Spinal cord (tissue), 10 donors: Measurements from ENCODE around the gene GLB1L3. TPM values are rescaled to one million over a fixed set of nuclear protein-coding genes. Genes with fewer than 3 reads are reported as not detected.
"Not testable (repeated sequence)": the region's sequence is repeated elsewhere in the genome, so short reads cannot be mapped to it uniquely, and the experiment has no call there.

ENCODE experiments used
- DNase-seq, 6 donors: peaks; one replicate each; pipeline versions ENCODE4 v3.0.0 to v3.0.0-alpha.2; 2013 to 2015; ENCODE audit warnings: low spot score in 6 of 6, low read depth in 4 of 6
- H3K27ac ChIP-seq: one replicate; pipeline ENCODE4 v1.5.1; 2013; ENCODE audit warnings: low read depth, low read length, control low read depth
- H3K27me3 ChIP-seq: one replicate; pipeline ENCODE4 v1.6.1; 2013; ENCODE audit warnings: low read length; ENCODE audit not compliant: control insufficient read depth, insufficient read depth
- H3K36me3 ChIP-seq: one replicate; pipeline ENCODE4 v1.6.1; 2013; ENCODE audit warnings: low read length; ENCODE audit not compliant: control insufficient read depth, insufficient read depth
- H3K4me1 ChIP-seq: one replicate; pipeline ENCODE4 v1.6.1; 2013; ENCODE audit warnings: low read length; ENCODE audit not compliant: control insufficient read depth, insufficient read depth
- H3K4me3 ChIP-seq: one replicate; pipeline ENCODE4 v1.5.1; 2013; ENCODE audit warnings: low read depth, low read length, control low read depth
- H3K9me3 ChIP-seq: one replicate; pipeline ENCODE4 v1.6.1; 2013; ENCODE audit warnings: low read length; ENCODE audit not compliant: control insufficient read depth, insufficient read depth
- WGBS: methylation state at CpG from one replicate; pipeline ENCODE4 v1.1.5; 2013; ENCODE audit warnings: missing lambda C conversion rate; ENCODE audit not compliant: insufficient coverage; 5-methylcytosine and 5-hydroxymethylcytosine counted together
- polyA plus RNA-seq, 2 donors: library from polyadenylated mRNA; unstranded; fragments of 120-200 nt; gene quantifications; one replicate each; pipeline ENCODE4 v1.2.1, GENCODE V29; 2013; ENCODE audit not compliant: insufficient read length in 2 of 2
- total RNA-seq, 2 donors: library from RNA; depleted of rRNA in 1 of 2; stranded (reverse); fragments of 120-200 nt in 1 of 2; fragments of >200 nt in 1 of 2; gene quantifications; one replicate each; pipeline versions ENCODE4 v1.2.3 to v1.2.4, GENCODE V29; 2013 to 2014
- donor health status: healthy.

The GLB1L3 gene
- total and polyA plus RNA-seq, 4 donors: 0.28 to 2.9 (median 1.7) TPM

GRCh38 chr11:134248910-134249480 is 27.2 kb upstream of the GLB1L3 start:
- WGBS: 98% methylated on average over 4 of the region's 7 CpGs
- peaks cover 43% of the 10 kb centered on the region for H3K36me3 ChIP-seq

DNA sequence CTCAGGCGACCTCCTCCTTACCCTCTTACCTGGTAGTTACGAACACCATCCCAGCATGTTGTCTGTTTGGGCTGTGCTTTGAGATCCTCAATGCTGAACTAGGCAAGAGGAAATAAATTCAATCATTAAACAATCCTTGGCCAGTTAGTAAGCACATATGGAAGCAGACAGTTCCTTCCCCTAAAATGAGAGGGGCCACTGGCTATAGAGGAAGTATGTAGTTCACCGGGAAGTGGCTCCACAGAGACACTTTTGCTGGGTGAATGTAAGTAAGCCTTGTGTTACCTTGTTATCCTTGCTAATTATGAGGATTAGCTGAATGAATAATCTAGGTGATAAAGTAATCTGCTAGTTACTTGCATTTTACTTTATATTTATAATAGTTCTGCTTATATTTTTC is 25.9 kb upstream of the GLB1L3 start:
- no CpG with 5 or more reads among the region's 3 CpGs for WGBS
- peaks cover 31% of the 10 kb centered on the region for H3K36me3 ChIP-seq

More at GRCh38 chr11:134248910-134249480, 27.2 kb upstream of the GLB1L3 start:
- DNase-seq: no peak
- Histone ChIP-seq H3K4me3 (no peak overlapping the region), H3K4me1 (no peaks in the 10 kb centered on the region), H3K27me3 (no peaks in the 10 kb centered on the region), H3K27ac (no peak overlapping the region), H3K9me3 (no peaks in the 10 kb centered on the region)

GRCh38 chr11:134250675-134251074 is 25.5 kb upstream of the GLB1L3 start:
- no peaks in the 10 kb centered on the region for H3K27me3 ChIP-seq
- 92% methylated on average over 2 of the region's 2 CpGs for WGBS
- H3K4me1 ChIP-seq: no peaks in the 10 kb centered on the region
- no peak overlapping the region for H3K4me3 ChIP-seq
- no peak overlapping the region for H3K27ac ChIP-seq
- no peaks in the 10 kb centered on the region for H3K9me3 ChIP-seq
- peaks cover 27% of the 10 kb centered on the region for H3K36me3 ChIP-seq
- no peak for DNase-seq

More for the DNA sequence above, 25.9 kb upstream of the GLB1L3 start:
- Histone ChIP-seq H3K27ac (no peak overlapping the region), H3K4me1 (no peaks in the 10 kb centered on the region), H3K9me3 (no peaks in the 10 kb centered on the region), H3K4me3 (no peak overlapping the region), H3K27me3 (no peaks in the 10 kb centered on the region)
- DNase-seq: no peak

DNA sequence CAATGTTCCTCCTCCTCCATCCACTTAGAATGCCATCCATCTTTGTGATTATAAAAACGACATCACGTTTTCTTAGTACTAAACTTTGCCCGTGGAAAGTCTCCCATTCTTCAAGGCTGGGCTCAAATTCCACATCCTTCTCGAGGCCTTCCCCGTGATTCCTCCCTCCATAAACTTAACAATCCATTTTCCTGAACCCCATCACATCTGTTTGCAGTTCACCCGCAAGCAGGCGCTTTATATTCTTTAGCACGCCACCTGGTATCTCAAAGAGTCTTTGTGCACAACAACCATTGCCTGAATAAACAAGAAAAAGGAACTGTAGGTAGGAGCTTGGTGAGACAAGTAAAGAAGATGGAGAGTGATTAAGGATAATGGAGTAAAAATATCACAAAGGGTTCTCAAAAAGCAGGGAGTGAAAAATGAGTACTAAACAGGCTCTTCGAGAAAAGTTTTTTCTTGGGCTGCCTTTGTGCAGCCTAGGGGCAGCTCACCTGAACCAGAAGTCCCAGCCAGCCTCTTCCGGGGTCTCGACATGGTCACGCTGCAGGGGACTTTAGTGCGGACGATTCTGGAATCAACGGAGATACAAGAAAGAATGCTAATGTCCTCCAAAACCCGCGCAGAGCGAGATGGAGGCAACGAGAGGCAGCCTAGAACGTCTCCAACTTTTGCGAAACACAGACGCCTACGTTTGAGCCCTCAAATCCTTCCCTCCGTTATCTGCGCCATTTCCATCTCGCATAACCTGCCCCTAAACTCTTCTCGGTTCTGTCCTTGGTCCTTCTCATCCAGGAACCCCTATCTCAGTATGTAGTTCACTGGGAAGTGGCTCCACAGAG is 23.6 kb upstream of the GLB1L3 start:
- H3K9me3 ChIP-seq: no peaks in the 10 kb centered on the region
- DNase-seq: peak in 4 of 6 donors; percentile 12 to 69 (median 22)
- H3K4me1 ChIP-seq: no peaks in the 10 kb centered on the region
- peaks cover 17% of the 10 kb centered on the region for H3K36me3 ChIP-seq
- under 1% methylated on average over 20 of the region's 27 CpGs for WGBS
- peak overlapping the region; percentile 82 for H3K4me3 ChIP-seq
- H3K27me3 ChIP-seq: no peaks in the 10 kb centered on the region
- H3K27ac ChIP-seq: peak overlapping the region; percentile 83

DNA sequence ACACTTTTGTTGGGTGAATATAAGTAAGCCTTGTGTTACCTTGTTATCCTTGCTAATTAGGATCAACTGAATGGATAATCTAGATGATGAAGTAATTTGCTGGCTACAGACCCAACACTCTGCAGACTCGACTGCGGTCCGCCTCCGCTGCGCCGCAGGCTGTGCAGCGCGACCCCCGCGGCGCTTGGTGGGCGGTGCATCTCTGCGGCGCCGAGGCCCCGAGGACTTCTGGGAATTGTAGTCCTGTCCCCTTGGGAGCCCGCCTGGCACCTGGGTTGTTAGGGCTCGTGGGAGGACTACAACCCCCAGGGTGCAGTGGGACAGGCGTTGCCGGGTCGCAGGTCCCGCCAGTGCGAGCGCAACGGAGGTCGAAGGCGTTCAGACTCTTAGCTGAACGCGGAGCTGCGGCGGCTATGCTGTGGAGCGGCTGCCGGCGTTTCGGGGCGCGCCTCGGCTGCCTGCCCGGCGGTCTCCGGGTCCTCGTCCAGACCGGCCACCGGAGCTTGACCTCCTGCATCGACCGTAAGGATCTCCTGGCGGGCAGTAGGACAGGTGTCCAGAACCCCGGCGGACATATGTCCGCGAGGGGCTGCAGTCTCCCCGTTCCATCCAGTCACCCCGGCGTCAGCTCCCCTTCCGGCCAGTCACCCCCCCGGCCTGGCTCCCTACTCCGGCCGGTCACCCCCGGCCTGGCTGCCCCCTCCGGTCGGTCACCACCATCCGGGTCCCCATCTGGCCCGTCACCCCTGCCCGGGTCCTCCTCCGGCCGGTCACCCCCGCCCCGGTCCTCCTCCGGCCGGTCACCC is 22.8 kb upstream of the GLB1L3 start, which contains the start of the genes ACAD8 and THYN1:
Gene ACAD8, plus strand, starts transcription at position 381 of the 806 bp plus-strand sequence. Its CDS starts 33 bp downstream, at position 414.
Gene THYN1, minus strand, starts transcription at position 165 of the 806 bp plus-strand sequence. CDS start 470 bp downstream, outside the sequence.
- no peaks in the 10 kb centered on the region for H3K9me3 ChIP-seq
- under 1% methylated on average over 62 of the region's 70 CpGs for WGBS
- peak within 1 kb of the TSS; percentile 83 for H3K27ac ChIP-seq

DNA sequence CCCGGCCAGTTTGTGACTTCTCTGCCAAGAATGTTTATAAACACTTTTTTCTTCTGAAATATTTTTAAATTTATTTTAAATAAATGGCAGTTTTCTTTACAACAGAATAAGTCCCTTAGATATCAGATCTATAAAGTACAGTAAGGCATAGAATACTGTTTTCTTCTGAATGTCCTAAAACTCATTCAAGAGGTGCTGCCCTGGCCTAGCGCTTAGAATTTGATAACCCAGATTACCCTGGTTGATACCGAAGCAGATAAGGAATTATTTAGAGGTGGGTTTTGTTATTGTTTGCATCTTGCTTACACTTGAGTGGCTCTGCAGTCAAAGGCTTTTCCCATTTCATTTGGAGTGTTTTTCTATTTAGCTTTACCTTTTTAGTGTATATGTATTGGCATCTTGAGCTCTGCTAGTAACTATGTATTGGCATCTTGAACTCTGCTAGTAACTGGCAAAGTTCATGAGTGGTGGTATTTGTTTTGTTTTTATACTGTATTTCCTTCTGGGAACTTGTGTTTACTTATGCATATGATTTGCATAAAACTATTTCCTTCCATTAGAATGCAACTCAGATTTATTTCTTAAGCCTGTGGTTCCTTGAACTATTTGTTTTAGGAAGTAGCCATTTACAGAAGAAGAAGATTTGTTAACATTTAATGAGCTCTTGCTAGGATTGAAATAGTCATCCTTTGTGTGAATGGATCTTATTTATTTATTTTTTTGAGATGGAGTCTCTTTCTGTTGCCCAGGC is 21.6 kb upstream of the GLB1L3 start:
- Histone ChIP-seq H3K27me3 (no peaks in the 10 kb centered on the region), H3K9me3 (no peaks in the 10 kb centered on the region), H3K4me3 (peak overlapping the region; percentile 75), H3K27ac (no peak overlapping the region), H3K4me1 (no peaks in the 10 kb centered on the region), H3K36me3 (peaks cover 30% of the 10 kb centered on the region)
- WGBS: 100% methylated on average over 2 of the region's 3 CpGs
- no peak for DNase-seq

More for the DNA sequence above, 22.8 kb upstream of the GLB1L3 start, which contains the start of the genes ACAD8 and THYN1:
- peak within 1 kb of the TSS; percentile 82 for H3K4me3 ChIP-seq
- H3K4me1 ChIP-seq: no peaks in the 10 kb centered on the region
- peak; percentile 93 to 99 (median 96) for DNase-seq
- peaks cover 23% of the 10 kb centered on the region for H3K36me3 ChIP-seq
- no peaks in the 10 kb centered on the region for H3K27me3 ChIP-seq

- not testable (repeated sequence) for DNase-seq, H3K27ac ChIP-seq, H3K27me3 ChIP-seq, H3K4me3 ChIP-seq, H3K9me3 ChIP-seq, H3K4me1 ChIP-seq
- peaks cover 25% of the 10 kb centered on the region for H3K36me3 ChIP-seq
- 94% methylated on average over 5 of the region's 5 CpGs for WGBS
Measured at GRCh38 chr11:134255184-134255561, 21.0 kb upstream of the GLB1L3 start.

DNA sequence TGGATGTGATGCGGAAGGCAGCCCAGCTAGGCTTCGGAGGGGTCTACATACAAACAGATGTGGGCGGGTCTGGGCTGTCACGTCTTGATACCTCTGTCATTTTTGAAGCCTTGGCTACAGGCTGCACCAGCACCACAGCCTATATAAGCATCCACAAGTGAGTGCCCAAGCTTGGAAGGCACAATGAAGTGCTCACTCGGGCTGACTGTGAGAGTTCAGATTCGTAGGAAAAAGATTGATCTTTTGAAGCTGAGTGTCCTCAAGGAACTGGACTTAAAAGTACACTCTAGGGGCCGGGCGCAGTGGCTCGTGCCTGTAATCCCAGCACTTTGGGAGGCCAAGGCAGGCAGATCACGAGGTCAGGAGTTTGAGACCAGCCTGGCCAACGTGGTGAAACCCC is 19.1 kb upstream of the GLB1L3 start:
- no peak overlapping the region for H3K4me3 ChIP-seq
- H3K4me1 ChIP-seq: no peaks in the 10 kb centered on the region
- H3K36me3 ChIP-seq: peaks cover 40% of the 10 kb centered on the region
- no peak for DNase-seq
- no peak overlapping the region for H3K27ac ChIP-seq
- no peaks in the 10 kb centered on the region for H3K27me3 ChIP-seq
- 93% methylated on average over 8 of the region's 11 CpGs for WGBS
- no peaks in the 10 kb centered on the region for H3K9me3 ChIP-seq

DNA sequence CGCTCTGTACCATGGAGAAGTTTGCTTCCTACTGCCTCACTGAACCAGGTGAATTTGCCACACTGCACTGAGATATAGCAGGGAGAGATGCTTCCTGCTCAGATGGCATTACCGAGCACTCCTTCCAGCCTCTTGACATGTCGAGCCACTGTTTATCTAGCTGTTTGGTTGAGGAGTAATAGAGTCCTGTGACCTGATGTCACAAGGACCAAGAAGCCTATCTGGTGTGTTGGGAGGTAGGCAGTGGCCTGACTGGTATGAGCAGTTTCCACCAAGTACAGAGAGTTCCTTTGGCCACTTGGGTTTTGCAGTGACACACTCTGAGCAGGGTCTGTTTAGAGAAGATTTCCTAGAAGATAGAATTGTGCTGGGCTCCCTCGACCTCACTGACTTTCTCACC is 17.6 kb upstream of the GLB1L3 start:
- Histone ChIP-seq H3K27me3 (no peaks in the 10 kb centered on the region), H3K4me3 (no peak overlapping the region), H3K27ac (no peak overlapping the region), H3K9me3 (no peaks in the 10 kb centered on the region), H3K36me3 (peaks cover 50% of the 10 kb centered on the region), H3K4me1 (no peaks in the 10 kb centered on the region)
- 96% methylated on average over 3 of the region's 4 CpGs for WGBS
- DNase-seq: no peak
